Endothelial cell of umbilical vein (primary cell): ENCODE measurements around the gene ACAP2. TPM values are rescaled to one million over a fixed set of nuclear protein-coding genes. Genes with fewer than 3 reads are reported as not detected.
A peak's percentile ranks its signal among the peaks of the same experiment; 100 is the strongest.

ENCODE experiments used
- BruUV-seq: library from RNA; stranded (reverse); fragments of 400-500 nt; replicated peaks from 2 replicates; lab custom pipeline; 2021; lab: Mats Ljungman, UMichigan
- CTCF ChIA-PET: fragments of 300-600, 350-600 bp; sonication (Branson Sonifier 250); formaldehyde crosslinking; loops from one replicate; lab custom pipeline; 2021; ENCODE audit warnings: antibody characterized with exemption, inconsistent platforms; lab: Charles Lee
- POLR2A ChIA-PET: fragments of 300-600, 350-600 bp; sonication (Branson Sonifier 250); formaldehyde crosslinking; loops from one replicate; lab custom pipeline; 2021; ENCODE audit warnings: antibody characterized with exemption, inconsistent platforms; lab: Charles Lee
- DNase-seq: peaks from one replicate; pipeline ENCODE4 v3.0.0-alpha.2; 2011; ENCODE audit warnings: low read depth, low spot score
- FAIRE-seq: peaks from 2 replicates; lab custom pipeline; 2011; peaks lifted over from hg19 to GRCh38; lab: Jason Lieb, UNC
- H2AFZ ChIP-seq: 2 replicates; pipeline ENCODE4 v1.6.0; 2012; ENCODE audit warnings: low read depth, low read length, control low read depth, inconsistent platforms
- H3K27ac ChIP-seq: 2 replicates; pipeline ENCODE4 v1.5.1; 2011; ENCODE audit warnings: low read depth, mild to moderate bottlenecking, control low read depth, low read length, moderate library complexity; ENCODE audit not compliant: insufficient read depth
- H3K27me3 ChIP-seq, 2 experiments: 2 replicates each; pipeline versions ENCODE4 v1.6.0 to v1.6.1; 2011; ENCODE audit warnings: low read length in 2 of 2, mixed read lengths in 1 of 2; ENCODE audit not compliant: control insufficient read depth in 2 of 2, insufficient read depth in 2 of 2
- H3K36me3 ChIP-seq, 2 experiments: 2 replicates in 1 of 2; 3 replicates in 1 of 2; pipeline ENCODE4 v1.5.1; 2011; ENCODE audit warnings: low read length in 2 of 2, mild to moderate bottlenecking in 1 of 2, moderate library complexity in 1 of 2; ENCODE audit not compliant: control insufficient read depth in 2 of 2, insufficient read depth in 2 of 2; ENCODE audit errors: extremely low read depth in 1 of 2
- H3K4me1 ChIP-seq: 3 replicates; pipeline ENCODE4 v1.5.1; 2011; ENCODE audit warnings: mild to moderate bottlenecking, low read length; ENCODE audit not compliant: control insufficient read depth, insufficient read depth; ENCODE audit errors: extremely low read depth
- H3K4me2 ChIP-seq: 2 replicates; pipeline ENCODE4 v1.6.1; 2011; ENCODE audit warnings: low read length, control low read depth, mixed read lengths; ENCODE audit not compliant: insufficient read depth
- H3K4me3 ChIP-seq, 3 experiments: fragments of 200-600 bp in 1 of 3; sonication (generic), shearing (Covaris generic) in 1 of 3; replicated peaks in 1 of 3; 2 replicates each; pipeline ENCODE4 v1.5.1; 2011 to 2016; ENCODE audit warnings: control low read depth in 3 of 3, low read length in 3 of 3, mild to moderate bottlenecking in 2 of 3, inconsistent platforms in 1 of 3, low read depth in 1 of 3, moderate library complexity in 1 of 3; ENCODE audit not compliant: insufficient read depth in 1 of 3
- H3K79me2 ChIP-seq: 2 replicates; pipeline ENCODE4 v1.6.0; 2012; ENCODE audit warnings: low read length, inconsistent platforms; ENCODE audit not compliant: control insufficient read depth, insufficient read depth
- H3K9ac ChIP-seq: replicated peaks from 2 replicates; pipeline ENCODE3; 2011; ENCODE audit warnings: low read length, control low read depth; ENCODE audit not compliant: insufficient read depth; ENCODE audit errors: extremely low read depth
- H3K9me1 ChIP-seq: replicated peaks from 3 replicates; pipeline ENCODE4 v1.6.0; 2011; ENCODE audit warnings: mild to moderate bottlenecking, low read length; ENCODE audit not compliant: control insufficient read depth, insufficient read depth; ENCODE audit errors: extremely low read depth
- H3K9me3 ChIP-seq: replicated peaks from 2 replicates; pipeline ENCODE4 v1.5.1; 2012; ENCODE audit warnings: low read length, inconsistent platforms; ENCODE audit not compliant: control insufficient read depth, insufficient read depth
- H4K20me1 ChIP-seq: replicated peaks from 2 replicates; pipeline ENCODE3; 2011; ENCODE audit warnings: mild to moderate bottlenecking, low read length; ENCODE audit not compliant: control insufficient read depth, insufficient read depth; ENCODE audit errors: extremely low read depth
- CTCF ChIP-seq, 2 donors: IDR thresholded peaks; 1 replicate in 1 of 2; 2 replicates in 1 of 2; pipeline ENCODE4 v1.5.1; 2011; ENCODE audit warnings: low read length in 2 of 2, mild to moderate bottlenecking in 2 of 2, moderate library complexity in 2 of 2, control low read depth in 1 of 2, inconsistent platforms in 1 of 2, low read depth in 1 of 2; ENCODE audit not compliant: insufficient read depth in 1 of 2; ENCODE audit errors: extremely low read depth in 1 of 2
- EZH2 ChIP-seq: IDR thresholded peaks from 2 replicates; pipeline ENCODE4 v1.6.1; 2012; ENCODE audit warnings: borderline replicate concordance, low read depth, mild to moderate bottlenecking, moderate library complexity, low read length, inconsistent platforms; ENCODE audit not compliant: severe bottlenecking
- FOS ChIP-seq: IDR thresholded peaks from 2 replicates; pipeline ENCODE4 v1.6.1; 2011; ENCODE audit warnings: mild to moderate bottlenecking, low read length, moderate library complexity, borderline replicate concordance; ENCODE audit not compliant: insufficient read depth
- GATA2 ChIP-seq: IDR thresholded peaks from 2 replicates; pipeline ENCODE4 v1.7.0; 2011; ENCODE audit warnings: low read depth, mild to moderate bottlenecking, moderate library complexity, mixed read lengths, low read length; ENCODE audit not compliant: insufficient read length, insufficient read depth
- JUN ChIP-seq: IDR thresholded peaks from 2 replicates; pipeline ENCODE4 v1.6.1; 2011; ENCODE audit warnings: borderline replicate concordance, low read depth; ENCODE audit not compliant: insufficient read length, insufficient read depth
- MAX ChIP-seq: IDR thresholded peaks from 2 replicates; pipeline ENCODE4 v1.6.1; 2011; ENCODE audit not compliant: insufficient read depth, insufficient read length
- MYC ChIP-seq: IDR thresholded peaks from one replicate; pipeline ENCODE4 v1.6.1; 2011; ENCODE audit warnings: mild to moderate bottlenecking, low read depth, low read length
- POLR2A ChIP-seq: IDR thresholded peaks from 2 replicates; pipeline ENCODE4 v1.6.1; 2012; ENCODE audit warnings: low read depth, mild to moderate bottlenecking, control low read depth, low read length
- POLR2AphosphoS5 ChIP-seq: IDR thresholded peaks from 2 replicates; pipeline ENCODE4 v1.6.1; 2012; ENCODE audit warnings: low read depth, mild to moderate bottlenecking, control low read depth, low read length, moderate library complexity; ENCODE audit not compliant: insufficient read depth
- dilution Hi-C: fragments of 300-500 bp; cut with MboI; formaldehyde crosslinking; loops from one replicate; pipeline ENCODE4 v1.15.0; 2019; ENCODE audit warnings: low sequenced_read_pairs; ENCODE audit not compliant: extremely low pct_ligation_motif_present
- intact Hi-C: fragments of 100-400 bp; cut with micrococcal nuclease; formaldehyde crosslinking; loops from one replicate; pipeline ENCODE4 v1.10.0; 2022
- polyA plus RNA-seq, 4 experiments: library from polyadenylated mRNA; depleted of rRNA in 3 of 4; stranded (reverse) in 3 of 4; unstranded in 1 of 4; fragments of >200 nt; gene quantifications; 2 replicates each; pipeline versions ENCODE4 v1.2.1 to v1.2.3, GENCODE V29; 2011 to 2012; ENCODE audit warnings: missing spikeins in 1 of 4
- total RNA-seq: library from RNA; stranded (reverse); gene quantifications from 2 replicates; pipeline ENCODE4 v1.2.3, GENCODE V29; 2021

Gene ACAP2
- total and polyA plus RNA-seq, 2 donors (not counting 3 experiments of a cell fraction or from before 2014, with no cell fraction given): 13.6 to 36.9 TPM

GRCh38 chr3:195261925-195262324 lies 180.9 kb downstream of the ACAP2 start:
- Histone ChIP-seq H3K9me3 (no peaks in the 10 kb centered on the region), H3K79me2 (peaks cover 70% of the 10 kb centered on the region), H3K27ac (no peak overlapping the region), H3K36me3 (peaks cover 0 to 8% of the 10 kb centered on the region in 2 experiments), H4K20me1 (no peaks in the 10 kb centered on the region), H3K4me3 (no peak overlapping the region), H3K4me1 (peaks cover 56% of the 10 kb centered on the region), H2AFZ (no peak overlapping the region), H3K9me1 (no peaks in the 10 kb centered on the region), H3K27me3 (no peaks in the 10 kb centered on the region), H3K4me2 (peak overlapping the region; percentile 81), H3K9ac (no peak overlapping the region)
- BruUV-seq: no TSS peak
- ChIA-PET CTCF (interaction anchor here (3.7 to 3.9 kb wide), 2 partner anchors 9 to 579 kb away, joined by 38 to 46 read pairs; partner anchors contain the start of gene XXYLT1), POLR2A (no interaction called here)
- dilution Hi-C loops (no loop called here), intact Hi-C loops (loop anchor here (2.0 to 5.0 kb wide), 2 partner anchors 380 to 493 kb away; no protein-coding TSS in a partner anchor)
- FAIRE-seq (no peak), DNase-seq (no peak)
- TF ChIP-seq MYC: no peak
- TF ChIP-seq FOS: no peak
- no peak for TF ChIP-seq POLR2A
- no peak for TF ChIP-seq EZH2
- no peak for TF ChIP-seq POLR2AphosphoS5
- TF ChIP-seq CTCF (IDR thresholded peaks at IDR 0.05; ENCODE audit: extremely low read depth in 1 of 2, insufficient read depth in 1 of 2, low read depth in 1 of 2, low read length in 2 of 2): no peak
- TF ChIP-seq GATA2: no peak
- no peak for TF ChIP-seq MAX
- no peak for TF ChIP-seq JUN
